HepG2 (cell line): ENCODE data around the gene MICAL3. TPM values are rescaled to one million over a fixed set of nuclear protein-coding genes. Genes with fewer than 3 reads are reported as not detected.
A peak's percentile ranks its signal among the peaks of the same experiment; 100 is the strongest.

ENCODE experiments used
- BCL3 ChIP-seq: sonication (generic); formaldehyde crosslinking; IDR thresholded peaks from 2 replicates; pipeline ENCODE4 v1.5.1; 2020; ENCODE audit warnings: mild to moderate bottlenecking, missing genetic modification reagents, moderate library complexity
- CENPX ChIP-seq: sonication (generic); formaldehyde crosslinking; IDR thresholded peaks from 2 replicates; pipeline ENCODE4 v1.9.0; 2021; ENCODE audit warnings: mild to moderate bottlenecking, missing genetic modification reagents, moderate library complexity
- CTCF ChIP-seq: sonication (generic); formaldehyde crosslinking; IDR thresholded peaks from 2 replicates; pipeline ENCODE4 v1.5.0; 2020; ENCODE audit warnings: mild to moderate bottlenecking, missing genetic modification reagents, moderate library complexity
- DMTF1 ChIP-seq: sonication (generic); formaldehyde crosslinking; IDR thresholded peaks from 2 replicates; pipeline ENCODE4 v1.4.0; 2020; ENCODE audit warnings: mild to moderate bottlenecking, missing genetic modification reagents
- FOXC1 ChIP-seq: sonication (generic); formaldehyde crosslinking; IDR thresholded peaks from 2 replicates; pipeline ENCODE4 v1.8.0; 2022; ENCODE audit warnings: mild to moderate bottlenecking, missing genetic modification reagents, borderline replicate concordance
- GATAD1 ChIP-seq: IDR thresholded peaks from 2 replicates; pipeline ENCODE4 v1.6.1; 2016; ENCODE audit warnings: missing genetic modification reagents, missing compliant biosample characterization
- HOXA5 ChIP-seq: sonication (generic); formaldehyde crosslinking; IDR thresholded peaks from 2 replicates; pipeline ENCODE4 v1.4.0; 2020; ENCODE audit warnings: missing genetic modification reagents
- KAT2B ChIP-seq: fragments of 150-350 bp; IDR thresholded peaks from 2 replicates; pipeline ENCODE4 v1.6.1; 2014; ENCODE audit warnings: low read depth, low read length, borderline replicate concordance
- KAT8 ChIP-seq: IDR thresholded peaks from 2 replicates; pipeline ENCODE4 v1.6.1; 2016; ENCODE audit warnings: missing genetic modification reagents, missing compliant biosample characterization
- KDM6A ChIP-seq: IDR thresholded peaks from 2 replicates; pipeline ENCODE4 v1.6.1; 2016; ENCODE audit warnings: low read depth
- MED13 ChIP-seq: sonication (generic); formaldehyde crosslinking; IDR thresholded peaks from 2 replicates; pipeline ENCODE4 v1.5.0; 2020; ENCODE audit warnings: missing genetic modification reagents
- MTF2 ChIP-seq: sonication (generic); formaldehyde crosslinking; IDR thresholded peaks from 2 replicates; pipeline ENCODE4 v1.5.0; 2020; ENCODE audit warnings: missing genetic modification reagents, borderline replicate concordance
- NPAS2 ChIP-seq: sonication (generic); formaldehyde crosslinking; IDR thresholded peaks from 2 replicates; pipeline ENCODE4 v1.8.0; 2022; ENCODE audit warnings: mild to moderate bottlenecking, missing genetic modification reagents, borderline replicate concordance
- RBM39 ChIP-seq: fragments of 200-400 bp; formaldehyde crosslinking; IDR thresholded peaks from one replicate; pipeline ENCODE4 v1.6.1; 2018; ENCODE audit warnings: antibody characterized with exemption, mild to moderate bottlenecking, low read depth, low read length; ENCODE audit not compliant: poor library complexity, severe bottlenecking
- SMAD9 ChIP-seq: sonication (generic); formaldehyde crosslinking; IDR thresholded peaks from 2 replicates; pipeline ENCODE4 v1.5.1; 2020; ENCODE audit warnings: mild to moderate bottlenecking, missing genetic modification reagents
- SRY ChIP-seq: sonication (generic); formaldehyde crosslinking; IDR thresholded peaks from 2 replicates; pipeline ENCODE4 v1.8.0; 2022; ENCODE audit warnings: mild to moderate bottlenecking, missing genetic modification reagents
- SUZ12 ChIP-seq: fragments of 150-350 bp; IDR thresholded peaks from 2 replicates; pipeline ENCODE4 v1.6.1; 2014; ENCODE audit warnings: low read depth, low read length
- ZFP90 ChIP-seq: sonication (generic); formaldehyde crosslinking; IDR thresholded peaks from 2 replicates; pipeline ENCODE4 v1.8.0; 2022; ENCODE audit warnings: missing genetic modification reagents, mild to moderate bottlenecking, inconsistent platforms, borderline replicate concordance
- ZNF24 ChIP-seq: fragments of 450-650 bp; IDR thresholded peaks from 2 replicates; pipeline ENCODE4 v1.6.1; 2017; ENCODE audit warnings: antibody characterized with exemption, mild to moderate bottlenecking
- ZNF432 ChIP-seq: sonication (generic); formaldehyde crosslinking; IDR thresholded peaks from 2 replicates; pipeline ENCODE4 v1.5.0; 2020; ENCODE audit warnings: missing genetic modification reagents, mild to moderate bottlenecking, borderline replicate concordance
- ZNF577 ChIP-seq: sonication (generic); formaldehyde crosslinking; IDR thresholded peaks from 2 replicates; pipeline ENCODE4 v1.4.0; 2020; ENCODE audit warnings: mild to moderate bottlenecking, low read depth, missing genetic modification reagents, borderline replicate concordance
- polyA plus RNA-seq, 8 experiments: library from polyadenylated mRNA; depleted of rRNA in 3 of 8; stranded (reverse) in 7 of 8; unstranded in 1 of 8; fragments of >200 nt; fragmentation: Illumina TruSeq in 4 of 8; extraction: Trizol in 4 of 8; gene quantifications; 2 replicates each; pipeline versions ENCODE4 v1.2.1 to v1.2.3, GENCODE V29; 2011 to 2016; ENCODE audit warnings: low read depth in 4 of 8, missing spikeins in 1 of 8, mixed read lengths in 1 of 8; ENCODE audit not compliant: insufficient read depth in 1 of 8
- total RNA-seq, 5 experiments: library from RNA; depleted of rRNA; stranded (reverse); fragments of >200 nt; fragmentation: Illumina TruSeq; extraction: Trizol; gene quantifications; 2 replicates each; pipeline ENCODE4 v1.2.3, GENCODE V29; 2016; ENCODE audit warnings: low read depth in 1 of 5
- TF ChIP-seq, protein P1 (sequence below): sonication (generic); formaldehyde crosslinking; IDR thresholded peaks from 2 replicates; pipeline ENCODE4 v1.9.0; 2022; ENCODE audit warnings: missing genetic modification reagents, mild to moderate bottlenecking, borderline replicate concordance

The MICAL3 gene
- total and polyA plus RNA-seq, 2 of the 13 experiments (the other 11 are each of a cell fraction or from before 2014, with no cell fraction given): 5.3 to 12.5 TPM

GRCh38 chr22:18044548-18045271 lies 20.3 kb upstream of the MICAL3 start (continued):
- TF ChIP-seq DMTF1 (CRISPR knock-in tag): no peak
- no peak for TF ChIP-seq KAT2B
- peak; percentile 42; the same call in 1 of the 2 replicates for TF ChIP-seq MTF2 (CRISPR knock-in tag)
- TF ChIP-seq ZNF432: no peak
- TF ChIP-seq CTCF: peak; percentile 16; the same call in 1 of the 2 replicates
- TF ChIP-seq SRY (CRISPR knock-in tag): 0 out of 2 replicates have a peak, but pooled peaks have one; percentile 48
- 0 out of 2 replicates have a peak, but pooled peaks have one; percentile 72 for TF ChIP-seq BCL3 (CRISPR knock-in tag)
- TF ChIP-seq ZNF24: no peak
- TF ChIP-seq, protein P1, sequence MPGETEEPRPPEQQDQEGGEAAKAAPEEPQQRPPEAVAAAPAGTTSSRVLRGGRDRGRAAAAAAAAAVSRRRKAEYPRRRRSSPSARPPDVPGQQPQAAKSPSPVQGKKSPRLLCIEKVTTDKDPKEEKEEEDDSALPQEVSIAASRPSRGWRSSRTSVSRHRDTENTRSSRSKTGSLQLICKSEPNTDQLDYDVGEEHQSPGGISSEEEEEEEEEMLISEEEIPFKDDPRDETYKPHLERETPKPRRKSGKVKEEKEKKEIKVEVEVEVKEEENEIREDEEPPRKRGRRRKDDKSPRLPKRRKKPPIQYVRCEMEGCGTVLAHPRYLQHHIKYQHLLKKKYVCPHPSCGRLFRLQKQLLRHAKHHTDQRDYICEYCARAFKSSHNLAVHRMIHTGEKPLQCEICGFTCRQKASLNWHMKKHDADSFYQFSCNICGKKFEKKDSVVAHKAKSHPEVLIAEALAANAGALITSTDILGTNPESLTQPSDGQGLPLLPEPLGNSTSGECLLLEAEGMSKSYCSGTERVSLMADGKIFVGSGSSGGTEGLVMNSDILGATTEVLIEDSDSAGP (CRISPR knock-in tag): peak; percentile 80; the same call in 1 of the 2 replicates
- no peak for TF ChIP-seq MED13
- no peak for TF ChIP-seq NPAS2 (CRISPR knock-in tag)
- TF ChIP-seq SUZ12: no peak
- TF ChIP-seq HOXA5: no peak
- TF ChIP-seq ZNF577 (CRISPR knock-in tag): no peak
- TF ChIP-seq FOXC1 (CRISPR knock-in tag): 0 out of 2 replicates have a peak, but pooled peaks have one; percentile 55
- no peak for TF ChIP-seq CENPX
- TF ChIP-seq SMAD9 (CRISPR knock-in tag): no peak
- TF ChIP-seq RBM39: no peak
- peak; percentile 65 for TF ChIP-seq KDM6A (CRISPR knock-in tag)
- TF ChIP-seq KAT8 (CRISPR knock-in tag): peak; percentile 60; the same call in 1 of the 2 replicates
- TF ChIP-seq GATAD1 (CRISPR knock-in tag): peak; percentile 59; the same call in 1 of the 2 replicates
- TF ChIP-seq ZFP90 (CRISPR knock-in tag): no peak
